GM19324 (cell line): Measurements from ENCODE around the gene DYNC1I2.
"Not testable (repeated sequence)": the region's sequence is repeated elsewhere in the genome, so short reads cannot be mapped to it uniquely, and the experiment has no call there.

ENCODE experiments used
- ATAC-seq: cut with Tn5 transposase; IDR thresholded peaks from one replicate; pipeline ENCODE4 v1.9.1; 2021; ENCODE audit warnings: mild to moderate bottlenecking, moderate library complexity; ENCODE audit not compliant: unreplicated experiment, low FRiP score

The DYNC1I2 gene

DNA sequence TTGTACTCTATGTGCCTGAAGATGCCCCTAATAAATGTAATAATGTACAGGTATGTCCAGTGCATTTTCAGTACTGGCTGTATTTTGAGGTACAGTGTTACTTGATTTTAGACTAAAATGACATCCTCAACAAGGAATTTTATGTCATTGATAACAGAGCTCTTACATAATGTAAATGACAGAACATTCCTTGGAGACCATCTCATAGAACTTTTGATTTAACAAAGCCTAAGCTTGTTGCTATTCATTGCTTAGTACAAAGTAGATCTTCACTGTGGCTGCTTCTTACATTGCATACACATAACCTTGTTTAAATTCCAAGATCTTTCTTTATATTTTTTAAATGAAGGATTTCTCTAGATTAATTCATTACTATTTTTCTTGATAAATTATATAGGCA, 24.1 kb downstream of the DYNC1I2 start:
- ATAC-seq, result no peak

DNA sequence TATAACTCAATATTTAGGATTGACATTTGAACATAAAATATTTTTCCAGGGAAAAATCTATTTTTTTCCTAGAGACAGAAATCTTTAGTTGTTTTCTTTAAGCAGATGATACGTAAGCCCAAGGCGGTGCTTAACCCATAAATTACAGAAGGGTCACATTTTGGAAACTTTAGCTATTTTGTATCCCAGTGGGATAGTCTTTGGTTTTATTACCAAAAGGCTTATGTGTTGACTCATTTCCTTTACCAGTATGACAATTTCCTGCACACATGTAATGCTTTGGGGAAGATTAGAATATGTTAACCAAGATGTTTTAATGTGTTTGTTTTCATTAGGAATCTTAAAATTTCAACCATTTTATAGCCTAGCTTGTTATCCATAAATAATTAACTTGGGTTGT, 24.8 kb downstream of the DYNC1I2 start:
- no peak for ATAC-seq

DNA sequence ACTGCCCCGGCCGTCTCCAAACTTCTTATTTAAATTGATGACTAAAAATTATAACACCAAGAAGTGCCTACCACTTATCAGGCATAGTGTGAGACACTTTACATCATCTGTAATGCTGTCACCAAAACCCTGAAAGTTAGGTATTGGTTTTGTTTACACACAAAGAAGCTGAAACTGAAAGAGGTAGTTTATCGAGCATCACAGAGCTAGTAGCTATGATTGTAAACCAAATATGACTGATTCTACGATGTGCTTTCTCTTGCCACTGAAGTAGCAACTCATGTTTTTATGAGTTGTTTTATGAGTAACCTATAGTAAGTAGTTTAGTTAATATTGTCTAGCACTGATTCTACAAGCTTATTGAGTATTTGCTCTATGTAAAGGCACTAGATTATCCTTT, 31.5 kb downstream of the DYNC1I2 start:
- peak; percentile 67 for ATAC-seq

DNA sequence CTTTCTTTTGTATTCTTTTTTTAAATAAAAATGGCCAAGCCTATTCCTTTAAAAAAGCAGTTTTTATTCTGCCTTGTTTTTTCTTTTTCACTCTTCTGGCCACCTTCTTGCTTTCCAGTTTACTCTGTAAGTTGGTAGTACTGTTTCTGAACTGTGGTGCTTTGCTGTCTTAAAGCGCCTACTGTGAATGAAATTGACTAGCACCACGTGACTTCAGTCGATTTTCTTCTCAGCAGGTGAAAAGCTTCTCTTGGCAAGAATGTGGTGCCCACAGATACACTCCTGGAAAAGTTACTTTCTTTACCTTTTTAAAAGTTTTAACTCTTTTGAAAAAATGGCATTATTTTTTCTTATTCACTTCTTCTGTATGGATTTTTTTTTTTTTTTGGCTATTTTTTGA, 32.4 kb downstream of the DYNC1I2 start:
- ATAC-seq, result no peak

DNA sequence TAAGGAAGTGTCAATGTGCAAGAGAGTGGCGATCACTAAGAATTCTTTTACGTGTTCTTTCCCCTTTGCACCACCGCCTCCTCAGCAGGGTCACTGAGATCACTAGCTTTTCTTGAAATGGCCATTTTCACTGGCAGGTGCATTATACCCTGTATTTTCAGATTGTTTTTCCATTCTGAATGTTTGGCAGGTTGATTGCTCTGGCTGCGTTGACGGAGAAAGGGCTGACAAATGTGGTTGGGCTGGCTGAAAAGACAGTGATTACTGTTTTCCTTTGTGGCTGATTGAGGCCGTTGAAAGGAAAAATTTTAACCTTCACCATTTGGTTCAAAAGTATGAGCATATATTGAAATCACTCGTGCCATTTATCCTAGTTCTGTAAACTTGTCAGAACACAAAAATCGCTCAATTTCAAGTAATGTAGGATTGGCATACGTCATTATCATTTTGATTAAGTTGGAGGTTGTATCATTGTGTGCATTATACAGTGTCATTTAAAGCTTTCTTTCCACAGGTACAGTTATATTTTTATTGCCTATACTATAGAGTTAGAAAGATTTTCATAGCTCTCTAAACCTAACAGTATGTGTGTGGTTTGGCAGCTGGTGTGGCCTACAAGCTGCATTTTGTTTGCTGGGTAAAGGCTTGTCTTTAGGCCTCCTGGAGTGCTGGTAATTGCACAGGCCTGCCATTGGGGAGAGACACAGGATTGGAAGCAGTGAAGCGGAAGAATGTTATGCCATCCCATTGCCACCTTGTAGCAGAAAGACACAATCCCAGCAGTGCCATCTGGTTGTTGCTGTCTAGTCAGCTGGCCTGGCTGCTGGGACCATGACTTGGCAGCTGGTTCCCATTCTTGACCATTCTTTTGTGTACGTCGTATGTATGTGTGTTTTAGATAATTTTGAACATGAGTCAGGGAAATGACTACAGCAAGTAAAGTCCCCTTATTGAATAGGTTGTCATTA, 36.7 kb downstream of the DYNC1I2 start:
- ATAC-seq, result no peak

DNA sequence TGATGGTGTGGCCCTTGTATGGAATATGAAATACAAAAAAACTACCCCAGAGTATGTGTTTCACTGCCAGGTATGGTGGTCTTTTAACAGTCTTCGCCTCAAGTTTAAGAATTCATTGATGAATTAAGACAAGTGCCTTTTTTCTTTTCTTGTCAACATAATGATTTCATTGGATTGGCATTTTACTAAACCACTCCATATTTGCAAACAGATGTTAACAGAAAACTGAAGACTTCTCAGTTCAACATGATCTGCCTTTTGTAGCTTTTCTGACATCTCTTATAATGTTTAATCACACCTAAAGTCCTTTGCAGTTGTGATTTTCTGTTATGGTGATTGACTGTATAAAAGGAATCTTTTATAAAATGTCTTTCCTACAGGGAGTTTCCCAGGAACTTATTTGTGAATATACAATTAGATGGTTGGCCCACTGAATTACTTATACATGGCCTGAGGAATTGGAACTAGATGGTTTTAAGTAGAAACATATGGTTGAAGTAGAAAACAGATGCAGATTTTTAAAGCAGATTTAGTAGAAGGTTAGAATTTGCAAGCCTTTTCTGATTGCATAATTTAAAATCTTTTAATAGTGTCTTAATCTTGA, 39.7 kb downstream of the DYNC1I2 start:
- no peak for ATAC-seq

DNA sequence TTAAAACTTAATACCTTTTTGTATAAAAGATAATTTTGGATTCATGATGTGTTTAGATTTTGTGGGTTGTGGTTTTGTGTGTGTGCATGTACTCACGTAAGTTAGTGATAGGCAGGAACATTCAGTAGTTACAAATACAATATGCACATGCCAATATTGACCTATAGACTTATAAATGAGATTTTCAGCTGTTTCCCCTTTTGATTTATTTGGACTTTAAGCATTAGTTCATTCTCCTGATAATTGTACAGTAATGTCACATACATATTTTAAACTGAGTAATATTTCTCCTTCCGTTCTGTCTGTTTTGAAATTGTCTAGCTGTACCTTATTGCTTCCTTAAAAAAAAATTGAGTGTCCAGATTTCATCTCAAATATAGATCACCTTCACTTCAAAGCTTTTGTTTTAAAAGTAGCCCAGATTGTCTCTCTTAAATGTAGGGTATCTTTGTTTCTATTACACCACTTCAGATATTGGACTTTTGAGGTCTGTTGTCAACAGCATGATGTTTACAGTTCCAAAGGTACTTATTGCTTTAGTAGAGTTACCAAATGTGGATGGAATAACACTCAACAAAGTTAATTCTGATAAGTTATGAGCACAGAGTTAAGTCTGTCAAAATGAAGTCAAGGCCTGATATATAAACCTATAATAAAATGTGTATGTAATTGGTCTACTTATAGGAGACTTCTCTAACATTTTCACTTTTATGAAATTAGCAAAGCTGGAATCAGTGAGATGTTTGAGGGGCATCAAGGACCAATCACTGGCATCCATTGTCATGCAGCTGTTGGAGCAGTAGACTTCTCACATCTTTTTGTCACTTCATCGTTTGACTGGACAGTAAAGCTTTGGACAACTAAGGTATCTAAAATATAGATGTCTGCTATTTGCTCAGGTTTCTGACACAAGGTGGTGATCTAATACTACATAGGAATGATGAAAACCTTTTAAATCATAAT, 42.0 kb downstream of the DYNC1I2 start:
- ATAC-seq, result no peak

DNA sequence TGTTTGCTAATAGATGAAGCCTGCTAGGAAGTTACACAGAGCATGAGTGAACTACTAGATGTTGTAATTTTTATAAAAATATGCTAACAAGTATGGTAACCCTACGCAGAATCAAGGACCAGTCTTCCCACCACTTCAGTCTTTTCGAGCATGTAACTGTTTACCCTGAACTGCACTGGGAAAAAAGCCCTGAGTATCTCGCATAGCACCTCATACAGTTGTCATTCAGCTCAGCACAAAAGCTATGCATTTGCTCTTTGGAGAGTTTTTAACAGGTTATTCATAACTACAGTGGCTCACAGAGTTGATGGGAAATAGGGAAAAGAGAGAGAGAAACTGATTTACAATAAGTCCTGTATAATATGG, 42.7 kb downstream of the DYNC1I2 start:
- no peak for ATAC-seq

DNA sequence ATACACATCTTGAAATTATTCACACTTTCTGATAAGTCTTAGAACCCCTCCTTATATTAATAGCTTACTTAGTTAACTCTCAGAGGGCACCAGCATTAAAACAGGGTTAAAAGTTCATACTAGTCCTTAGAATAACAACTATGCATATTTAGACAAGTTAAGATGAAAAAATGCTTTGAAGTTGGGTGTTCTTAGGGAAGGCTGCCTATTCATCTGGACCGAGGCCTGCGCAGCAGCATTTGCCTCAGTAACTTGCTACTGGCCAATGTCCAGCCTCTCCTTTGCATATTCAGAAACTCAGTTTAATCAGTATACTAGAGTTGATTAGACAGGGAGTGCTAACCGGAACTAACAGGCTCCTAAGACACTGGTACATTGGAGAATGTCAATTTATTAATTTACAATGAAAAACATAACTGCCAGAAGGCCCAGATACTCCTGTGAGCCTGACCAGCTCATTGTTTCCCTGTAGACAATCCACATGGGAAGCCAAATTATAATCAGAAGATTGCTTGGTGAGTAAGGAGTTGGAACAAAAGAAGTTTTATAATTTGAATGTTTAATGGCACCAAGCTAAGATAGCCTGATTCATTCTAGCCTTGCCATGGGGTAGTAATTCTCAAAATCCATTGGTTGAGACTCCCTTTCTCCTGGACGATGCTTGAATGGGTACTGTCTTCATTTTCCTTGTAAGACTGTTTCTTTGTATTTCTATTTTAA, 48.9 kb downstream of the DYNC1I2 start:
- ATAC-seq, result no peak

DNA sequence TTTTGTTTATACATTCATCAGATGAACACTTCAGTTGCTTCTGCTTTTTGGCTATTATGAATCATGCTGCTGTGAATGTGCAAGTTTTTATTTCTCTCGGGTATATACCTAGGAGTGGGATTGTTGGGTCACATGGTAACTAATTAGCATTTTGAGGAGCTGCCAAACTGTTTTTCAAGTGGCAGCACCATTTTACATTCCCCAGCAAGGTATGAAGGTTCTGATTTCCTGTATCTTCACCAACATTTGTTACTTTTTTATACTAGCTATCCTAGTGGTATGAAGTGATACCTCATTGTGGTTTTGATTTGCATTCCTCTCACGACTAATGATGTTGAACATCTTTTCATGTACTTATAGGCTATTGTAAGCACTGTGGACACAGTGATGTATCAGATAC, 53.9 kb downstream of the DYNC1I2 start:
- ATAC-seq, result no peak

DNA sequence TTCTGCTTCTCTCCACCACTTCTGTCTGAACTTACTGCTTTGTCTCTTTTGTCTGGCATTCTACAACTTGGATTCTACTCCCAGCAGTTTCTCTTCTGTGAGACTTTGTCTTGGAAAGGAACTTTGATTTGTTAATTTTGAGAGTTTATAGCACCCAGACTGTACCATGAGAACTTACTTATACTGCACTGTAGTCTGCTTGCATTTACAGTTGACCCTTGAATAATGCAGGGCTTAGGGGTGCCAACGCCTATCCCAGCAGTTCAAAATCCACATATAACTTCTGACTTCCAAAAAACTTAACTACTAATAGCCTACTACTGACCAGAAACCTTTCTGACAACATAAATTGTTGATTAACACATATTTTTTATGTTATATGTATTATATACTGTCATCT, 55.5 kb downstream of the DYNC1I2 start:
- ATAC-seq, result no peak

DNA sequence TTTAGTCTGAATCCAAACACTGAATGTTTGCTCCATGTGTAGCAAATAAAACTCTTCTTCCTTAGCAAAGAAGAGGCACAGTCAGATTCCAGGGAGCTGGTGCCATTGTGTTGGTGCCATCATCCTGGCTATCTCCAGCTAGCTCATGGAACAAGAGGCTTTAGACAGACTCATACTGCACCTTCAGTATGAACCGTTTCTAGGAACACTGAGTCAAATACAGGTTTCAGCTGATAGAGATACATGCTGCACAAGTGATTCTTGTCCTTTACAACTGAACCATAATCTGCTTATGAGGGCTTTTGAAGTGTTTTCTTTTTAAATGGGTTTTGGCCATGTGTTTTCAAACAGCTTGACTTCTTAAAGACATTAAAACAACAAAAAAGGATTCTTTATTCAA, 57.9 kb downstream of the DYNC1I2 start:
- ATAC-seq, result no peak

DNA sequence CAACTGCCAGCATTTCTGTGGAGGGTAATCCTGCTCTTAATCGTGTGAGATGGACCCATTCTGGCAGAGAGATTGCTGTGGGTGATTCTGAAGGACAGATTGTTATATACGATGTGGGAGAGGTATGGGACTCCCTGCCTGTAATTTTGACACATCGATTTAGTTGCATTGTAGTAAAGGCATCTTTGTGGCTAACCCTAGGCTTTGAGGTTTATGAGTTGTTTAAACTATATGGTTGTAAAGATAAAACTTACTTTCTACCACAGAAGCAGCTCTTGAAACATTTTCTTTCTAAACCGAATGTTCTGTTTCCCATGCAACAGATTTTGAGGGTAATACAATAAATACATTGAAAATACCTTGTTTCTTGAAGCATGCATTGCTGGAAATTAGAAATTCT, 58.5 kb downstream of the DYNC1I2 start:
- ATAC-seq, result no peak

DNA sequence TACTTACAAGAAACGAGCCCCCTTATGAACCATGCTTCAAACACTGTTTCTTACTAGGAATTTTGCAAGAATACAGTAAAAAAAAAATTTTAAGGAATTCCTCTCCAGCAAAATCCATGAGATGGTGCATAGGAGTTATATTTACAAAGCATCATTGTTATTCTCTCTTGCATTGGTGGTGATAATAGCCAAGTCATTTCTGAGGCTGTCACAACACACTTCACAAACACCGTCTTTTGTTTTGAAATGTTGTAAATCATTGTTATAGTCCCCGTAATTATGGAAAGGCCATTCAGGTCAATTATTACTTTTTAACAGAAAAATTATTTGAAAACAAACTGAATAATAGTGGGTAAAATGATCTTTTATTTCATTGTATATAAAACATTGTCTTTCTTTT, 60.1 kb downstream of the DYNC1I2 start:
- no peak for ATAC-seq

DNA sequence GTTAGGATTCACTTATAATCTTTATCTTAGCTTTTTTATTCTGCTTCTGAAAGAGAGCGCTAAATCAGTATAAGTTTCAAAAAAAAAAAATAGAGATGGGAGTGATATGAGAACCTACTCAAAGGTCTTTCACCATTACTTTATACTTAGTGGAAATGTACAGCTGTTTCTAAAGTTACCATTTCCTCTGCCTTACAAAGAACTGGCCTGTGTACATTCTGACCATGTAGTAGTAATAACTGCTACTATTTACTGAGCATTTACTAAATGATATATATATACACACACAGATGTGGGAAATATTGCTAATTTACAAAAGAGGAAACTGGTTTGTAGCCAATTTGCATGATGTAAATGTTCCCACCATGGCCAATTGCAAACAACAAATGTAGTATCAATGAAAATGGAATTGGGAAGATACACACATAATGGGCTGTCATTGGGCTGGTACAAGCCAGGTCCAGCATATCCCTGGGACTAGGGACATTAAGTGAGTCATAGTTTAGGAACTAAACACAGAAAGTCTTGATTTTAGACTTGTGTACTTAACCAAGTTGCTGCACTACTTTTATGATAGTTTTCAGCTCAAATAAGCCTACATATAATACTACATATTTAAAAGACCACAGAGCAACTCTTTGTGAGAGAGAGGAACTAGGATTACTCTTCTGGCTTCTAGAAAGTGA, 67.1 kb downstream of the DYNC1I2 start:
- ATAC-seq, result no peak

DNA sequence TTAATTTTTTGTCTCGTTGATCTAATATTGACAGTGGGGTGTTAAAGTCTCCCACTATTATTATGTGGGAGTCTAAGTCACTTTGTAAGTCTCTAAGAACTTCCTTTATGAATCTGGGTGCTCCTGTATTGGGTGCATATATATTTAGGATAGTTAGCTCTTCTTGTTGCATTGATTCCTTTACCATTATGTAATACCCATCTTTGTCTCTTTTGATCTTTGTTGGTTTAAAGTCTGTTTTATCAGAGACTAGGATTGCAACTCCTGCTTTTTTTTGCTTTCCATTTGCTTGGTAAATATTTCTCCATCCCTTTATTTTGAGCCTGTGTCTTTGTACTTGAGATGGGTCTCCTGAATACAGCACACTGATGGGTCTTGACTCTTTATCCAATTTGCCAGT, 71.5 kb downstream of the DYNC1I2 start:
- ATAC-seq, result not testable (repeated sequence)

DNA sequence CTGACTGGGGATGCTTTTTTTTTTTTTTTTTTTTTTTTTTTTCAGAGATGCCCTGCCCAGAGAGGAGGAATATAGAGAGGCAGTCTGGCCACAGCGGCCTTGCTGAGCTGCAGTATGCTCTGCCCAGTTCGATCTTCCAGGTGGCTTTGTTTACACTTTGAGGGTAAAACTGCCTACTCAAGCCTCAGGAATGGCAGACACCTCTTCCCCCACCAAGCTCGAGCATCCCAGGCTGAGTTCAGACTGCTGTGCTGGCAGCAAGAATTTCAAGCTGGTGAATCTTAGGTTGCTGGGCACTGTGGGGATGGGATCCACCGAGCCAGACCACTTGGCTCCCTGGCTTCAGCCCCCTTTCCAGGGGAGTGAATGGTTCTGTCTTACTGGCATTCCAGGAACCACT, 73.9 kb downstream of the DYNC1I2 start:
- not testable (repeated sequence) for ATAC-seq

DNA sequence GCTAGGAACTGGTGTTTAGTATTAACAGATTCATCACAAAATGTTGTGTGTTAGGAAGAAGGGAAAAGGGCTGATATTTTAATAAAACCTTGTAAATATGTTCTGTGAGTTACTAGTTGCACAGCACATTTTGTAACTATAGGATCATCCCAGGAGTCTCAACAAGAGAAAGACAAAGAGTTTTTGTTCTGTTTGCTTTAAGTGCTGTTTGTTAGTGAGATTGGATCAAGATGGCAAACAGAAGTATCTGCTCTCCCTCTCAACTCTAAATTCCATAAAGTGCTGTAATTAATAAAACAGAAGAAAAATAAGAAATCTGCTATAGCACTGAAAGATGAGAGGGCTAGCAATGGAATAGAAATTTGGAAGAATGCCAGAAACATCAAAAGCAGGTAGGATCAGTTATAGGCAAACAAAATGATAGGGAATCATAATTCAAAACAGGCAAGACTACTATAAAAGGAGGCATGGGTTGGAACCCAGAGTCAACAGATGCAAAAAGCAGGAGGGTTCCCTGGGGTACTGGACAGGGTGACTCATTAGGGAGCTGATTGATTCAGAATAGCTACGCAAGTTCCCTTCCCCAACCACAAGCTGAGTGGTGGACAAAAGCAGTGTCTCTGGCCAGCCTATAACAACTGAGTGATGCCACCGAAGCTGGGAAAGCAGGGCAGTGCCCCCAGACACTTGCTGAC, 75.8 kb downstream of the DYNC1I2 start:
- ATAC-seq, result no peak

DNA sequence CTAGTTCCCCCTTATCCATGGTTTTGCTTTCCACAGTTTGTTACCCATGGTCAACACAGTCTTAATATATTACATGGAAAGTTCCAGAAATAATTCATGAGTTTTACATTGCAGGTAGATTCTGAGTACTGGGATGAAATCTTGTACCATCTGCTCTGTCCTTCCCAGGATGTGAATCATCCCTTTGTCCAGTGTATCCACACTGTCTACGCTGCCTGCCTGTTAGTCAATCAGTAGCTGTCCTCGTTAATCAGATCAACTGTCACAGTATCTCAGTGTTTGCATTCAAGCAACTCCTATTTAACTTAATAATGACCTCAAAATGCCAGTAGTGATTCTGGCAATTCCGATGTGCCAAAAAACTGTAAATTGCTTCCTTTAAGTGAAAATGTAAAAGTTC, 76.3 kb downstream of the DYNC1I2 start:
- no peak for ATAC-seq
